Daoy (cell line): ENCODE measurements around the gene GPR162. TPM values are rescaled to one million over a fixed set of nuclear protein-coding genes. Genes with fewer than 3 reads are reported as not detected.
A peak's percentile ranks its signal among the peaks of the same experiment; 100 is the strongest.

Experiments
- DNase-seq: peaks from one replicate; pipeline ENCODE4 v3.0.0-alpha.2; 2015; ENCODE audit warnings: low read depth
- total RNA-seq: library from RNA; depleted of rRNA; stranded (reverse); fragments of >200 nt; shearing (Covaris generic); gene quantifications from 2 replicates; pipeline ENCODE4 v1.2.3, GENCODE V29; 2014

Gene GPR162
- total RNA-seq, 1 experiment from 2014 or later = 0.74 TPM

- DNase-seq = peak; percentile 1
Observed at GRCh38 chr12:6822426-6823135, 960 bp downstream of the GPR162 start.

- peak; percentile 3 for DNase-seq
Observed at GRCh38 chr12:6823182-6824084, 1.8 kb downstream of the GPR162 start.

GRCh38 chr12:6824085-6824775 lies 2.6 kb downstream of the GPR162 start:
- DNase-seq = peak; percentile 7

GRCh38 chr12:6824901-6825381 lies 3.3 kb downstream of the GPR162 start:
- peak; percentile 44 for DNase-seq

- DNase-seq = peak; percentile 86
Observed at GRCh38 chr12:6825398-6826124, 3.9 kb downstream of the GPR162 start.

- DNase-seq = no peak
Observed at GRCh38 chr12:6826125-6826733, 4.6 kb downstream of the GPR162 start.

GRCh38 chr12:6826734-6827436 lies 5.3 kb downstream of the GPR162 start:
- no peak for DNase-seq

GRCh38 chr12:6827437-6827911 lies 5.9 kb downstream of the GPR162 start:
- peak; percentile 92 for DNase-seq

- peak; percentile 79 for DNase-seq
Observed at GRCh38 chr12:6827982-6828780, 6.6 kb downstream of the GPR162 start, which contains the start of gene P3H3. Gene P3H3, plus strand, starts transcription at chr12:6828407. Its CDS starts 34 bp downstream, at chr12:6828441.

- peak; percentile 67 for DNase-seq
Observed at GRCh38 chr12:6828781-6829535, 7.3 kb downstream of the GPR162 start.

- DNase-seq = peak; percentile 58
Observed at GRCh38 chr12:6829536-6830220, 8.1 kb downstream of the GPR162 start.

- no peak for DNase-seq
Observed at GRCh38 chr12:6830286-6830890, 8.8 kb downstream of the GPR162 start.

GRCh38 chr12:6830999-6831398 lies 9.4 kb downstream of the GPR162 start:
- no peak for DNase-seq

- no peak for DNase-seq
Observed at GRCh38 chr12:6831450-6831995, 9.9 kb downstream of the GPR162 start.

- DNase-seq = no peak
Observed at GRCh38 chr12:6832125-6832524, 10.5 kb downstream of the GPR162 start.

- DNase-seq = no peak
Observed at GRCh38 chr12:6833189-6833890, 11.7 kb downstream of the GPR162 start.
